Fibroblast of pulmonary artery (primary cell): ENCODE results near the gene TNIK.
"Not testable (repeated sequence)": the region's sequence is repeated elsewhere in the genome, so short reads cannot be mapped to it uniquely, and the experiment has no call there.

Source experiments
- DNase-seq: peaks from one replicate; pipeline ENCODE4 v3.0.0-alpha.2; 2010; ENCODE audit warnings: low read depth
- H3K4me3 ChIP-seq: replicated peaks from 2 replicates; pipeline ENCODE4 v1.5.1; 2011; ENCODE audit warnings: low read depth, mild to moderate bottlenecking, control low read depth, low read length, moderate library complexity
- CTCF ChIP-seq: IDR thresholded peaks from 2 replicates; pipeline ENCODE4 v1.5.1; 2011; ENCODE audit warnings: mild to moderate bottlenecking, control low read depth, low read length, inconsistent platforms; ENCODE audit errors: missing control alignments

TNIK gene

DNA sequence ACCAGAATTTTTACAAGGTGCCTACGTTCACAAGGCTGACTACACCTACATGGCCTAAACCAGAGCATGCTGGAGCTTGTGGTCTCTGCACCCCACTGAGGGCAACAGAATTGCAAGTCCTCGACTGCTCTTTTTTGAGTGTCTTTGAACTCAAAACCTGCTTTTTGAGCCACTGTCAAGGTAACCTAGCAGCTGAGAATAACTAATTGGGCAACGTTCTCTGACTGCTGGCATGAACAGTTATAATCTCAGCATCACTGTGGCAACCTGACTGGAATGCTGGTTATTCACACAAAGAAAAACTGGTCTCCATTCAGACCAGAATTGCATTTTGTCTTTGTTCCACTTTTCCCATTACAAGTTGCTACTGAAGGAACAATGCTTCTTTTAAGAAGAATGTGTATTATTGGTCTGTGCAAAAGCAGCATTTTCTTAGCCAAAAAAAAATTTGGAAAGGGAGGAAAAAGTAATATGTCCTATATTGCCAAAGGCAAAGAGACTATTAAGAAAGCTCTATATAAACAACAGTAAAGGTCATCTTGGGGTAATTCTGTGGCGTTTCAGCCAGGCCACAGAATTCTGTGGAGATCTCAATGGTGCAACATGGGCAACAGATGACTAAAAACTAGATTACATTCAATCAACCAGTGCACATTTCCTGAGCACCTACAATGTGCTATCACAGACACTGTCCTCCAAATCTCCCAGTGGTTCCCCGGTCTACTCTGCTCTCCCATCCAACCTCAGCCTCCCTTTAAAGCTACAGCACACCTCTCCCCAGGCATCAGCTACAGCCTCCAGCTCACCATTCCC, 76.8 kb downstream of the TNIK start:
- no peak for TF ChIP-seq CTCF
- H3K4me3 ChIP-seq = no peak overlapping the region
- peak; percentile 79 for DNase-seq

GRCh38 chr3:171382347-171382746, 77.9 kb downstream of the TNIK start:
- DNase-seq, H3K4me3 ChIP-seq: not testable (repeated sequence)

DNA sequence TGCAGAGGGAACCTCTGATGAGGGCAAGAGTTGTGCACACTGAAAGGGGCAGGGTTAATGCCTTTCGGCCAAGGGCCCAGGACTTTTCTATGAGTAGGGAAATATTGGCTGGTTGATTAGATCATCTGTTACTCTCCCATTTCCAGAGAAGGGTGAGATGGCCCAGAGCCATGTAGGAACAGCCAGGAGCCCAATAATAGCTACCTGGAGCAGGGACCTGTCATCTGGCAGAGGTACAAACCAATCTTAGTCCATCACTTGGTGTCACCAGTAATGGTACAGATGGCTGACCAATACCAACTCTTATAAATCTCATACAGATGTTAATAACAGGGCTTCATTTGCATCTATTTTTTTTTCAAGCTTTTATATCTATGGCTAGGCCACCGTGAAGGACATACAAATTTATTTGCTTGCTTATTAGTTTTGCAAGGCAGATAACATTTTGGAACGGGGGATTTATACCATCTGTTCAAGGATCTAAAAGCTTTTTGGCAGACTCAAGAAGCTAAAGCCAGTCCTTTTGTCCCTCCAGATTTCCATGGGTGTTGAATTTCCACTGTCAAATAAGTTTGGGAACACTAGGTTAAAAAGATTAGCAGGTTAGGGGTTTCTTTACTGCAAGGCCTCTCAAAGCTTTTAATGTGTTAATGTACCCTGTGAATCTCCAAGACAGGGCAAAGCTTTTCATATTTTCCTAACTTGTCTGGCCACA, 79.3 kb downstream of the TNIK start:
- no peak overlapping the region for H3K4me3 ChIP-seq
- TF ChIP-seq CTCF = no peak
- DNase-seq = no peak

DNA sequence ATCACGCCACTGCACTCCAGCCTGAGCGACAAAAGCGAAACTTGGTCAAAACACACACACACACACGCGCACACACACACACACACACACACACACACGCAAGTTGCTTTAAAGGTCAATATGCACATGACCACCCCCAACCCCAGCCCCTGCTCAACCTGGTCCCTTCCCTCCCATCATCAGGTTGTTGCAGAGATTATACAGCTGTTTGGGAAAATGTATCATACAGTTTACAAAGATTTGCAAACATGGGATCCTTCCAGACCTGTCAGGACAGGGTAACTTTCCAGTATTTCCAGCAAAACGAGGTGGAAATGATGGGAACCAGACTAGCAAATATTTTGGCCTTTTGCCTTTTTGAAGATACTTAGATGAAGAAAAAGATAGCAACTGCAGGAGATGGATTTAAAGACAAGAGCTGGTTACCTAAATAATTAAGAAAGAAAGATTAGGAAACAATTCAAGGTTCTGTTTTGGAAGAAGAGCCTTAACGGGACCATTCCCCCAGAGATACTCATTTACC, 80.2 kb downstream of the TNIK start:
- TF ChIP-seq CTCF = no peak
- DNase-seq = no peak
- H3K4me3 ChIP-seq = no peak overlapping the region

DNA sequence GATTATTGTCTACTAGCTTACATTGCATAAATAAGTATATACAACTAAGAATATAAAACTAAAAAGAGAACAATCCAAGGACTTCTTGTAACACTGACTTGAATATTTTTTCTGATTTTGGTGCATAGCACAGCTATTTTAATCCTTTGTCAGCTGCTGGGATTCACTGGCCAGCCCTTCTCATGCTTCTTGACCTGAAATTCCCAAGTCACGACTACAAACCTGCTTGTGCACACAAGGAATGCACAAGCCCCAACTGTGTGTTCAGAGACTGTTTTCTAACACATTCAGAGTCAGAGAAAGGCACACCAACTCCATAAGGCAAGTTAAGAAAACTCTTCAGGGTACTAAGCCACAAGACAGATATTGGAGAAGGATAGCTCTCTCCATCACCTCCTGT, 80.9 kb downstream of the TNIK start:
- TF ChIP-seq CTCF = no peak
- peak; percentile 22 for DNase-seq
- H3K4me3 ChIP-seq = no peak overlapping the region

DNA sequence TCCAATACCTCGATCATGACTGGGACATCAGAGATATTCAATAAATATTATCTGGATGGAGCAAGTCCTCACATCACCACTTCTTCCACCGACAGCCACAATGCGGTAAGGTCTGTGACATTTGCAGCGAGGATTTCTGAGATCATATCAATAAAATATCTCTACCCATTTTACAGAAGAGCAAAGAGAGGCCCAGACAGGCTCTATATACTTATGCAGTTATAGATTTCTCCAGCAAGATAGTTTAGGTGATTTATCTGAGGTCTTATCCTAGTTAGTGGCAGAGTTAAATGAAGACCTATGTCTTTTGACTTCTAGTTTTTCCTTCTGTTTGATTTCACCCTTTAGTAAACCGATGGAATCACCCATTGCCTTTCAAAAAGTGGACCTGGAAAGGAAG, 81.6 kb downstream of the TNIK start:
- no peak overlapping the region for H3K4me3 ChIP-seq
- TF ChIP-seq CTCF = no peak
- DNase-seq = no peak

DNA sequence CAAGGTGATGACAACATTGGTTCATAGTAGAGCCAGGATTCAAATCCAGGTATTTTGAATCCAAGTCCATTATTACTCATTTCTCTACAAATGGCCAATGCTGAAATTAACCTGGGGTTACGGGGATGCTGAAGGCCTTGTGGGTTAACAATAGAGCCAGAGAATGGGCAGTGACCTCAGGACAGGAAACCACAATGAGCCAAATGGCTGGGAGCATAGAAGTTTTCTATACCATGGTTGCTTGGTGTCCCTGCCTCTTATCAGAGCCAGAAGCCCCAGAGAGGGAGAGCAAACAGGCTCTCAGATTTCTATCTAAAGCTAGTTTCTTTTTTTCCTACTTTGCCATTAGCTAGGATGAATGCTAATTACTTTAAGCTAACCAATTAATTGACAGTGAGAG, 82.3 kb downstream of the TNIK start:
- no peak for DNase-seq
- H3K4me3 ChIP-seq = no peak overlapping the region
- TF ChIP-seq CTCF = no peak
